IMR-90 (cell line): ENCODE results near the gene DCC. TPM values are rescaled to one million over a fixed set of nuclear protein-coding genes. Genes with fewer than 3 reads are reported as not detected.

ENCODE experiments used
- ATAC-seq: fragments of 200-7000 bp; cut with Tn5 transposase; 2 replicates; pipeline ENCODE4 v1.9.1; 2020; ENCODE audit warnings: low read depth, mild to moderate bottlenecking, moderate library complexity
- BruUV-seq: library from RNA; stranded (reverse); fragments of 400-500 nt; replicated peaks from 2 replicates; lab custom pipeline; 2021; lab: Mats Ljungman, UMichigan
- CTCF ChIA-PET: fragments of 300-600 bp; formaldehyde crosslinking; extraction: SDS; loops from one replicate; lab custom pipeline; 2021; ENCODE audit warnings: antibody characterized with exemption; lab: Yijun Ruan, JAX
- POLR2A ChIA-PET: fragments of 300-600 bp; sonication (Branson Sonifier 250); formaldehyde crosslinking; loops from one replicate; lab custom pipeline; 2022; ENCODE audit warnings: antibody characterized with exemption; ENCODE audit not compliant: unreplicated experiment; lab: Charles Lee
- DNase-seq: peaks from one replicate; pipeline ENCODE4 v3.0.0; 2013
- H2AFZ ChIP-seq: replicated peaks from 2 replicates; pipeline ENCODE3; 2013; ENCODE audit warnings: low read length, mild to moderate bottlenecking; ENCODE audit not compliant: poor library complexity
- H2AK5ac ChIP-seq: 2 replicates; pipeline ENCODE4 v1.6.1; 2013; ENCODE audit warnings: low read depth, low read length, inconsistent platforms
- H2AK9ac ChIP-seq: replicated peaks from 2 replicates; pipeline ENCODE3; 2013; ENCODE audit warnings: mild to moderate bottlenecking, low read depth, low read length, moderate library complexity; ENCODE audit not compliant: poor library complexity
- H2BK120ac ChIP-seq: 2 replicates; pipeline ENCODE4 v1.6.1; 2013; ENCODE audit warnings: low read depth, low read length, inconsistent platforms
- H2BK15ac ChIP-seq: 3 replicates; pipeline ENCODE4 v1.6.1; 2013; ENCODE audit warnings: low read depth, low read length, inconsistent platforms
- H2BK20ac ChIP-seq: 2 replicates; pipeline ENCODE4 v1.6.1; 2013; ENCODE audit warnings: low read depth, mild to moderate bottlenecking, inconsistent platforms, low read length, moderate library complexity
- H2BK5ac ChIP-seq: 2 replicates; pipeline ENCODE4 v1.6.1; 2013; ENCODE audit warnings: mild to moderate bottlenecking, low read depth, low read length, inconsistent platforms; ENCODE audit not compliant: poor library complexity, severe bottlenecking
- H3K14ac ChIP-seq: replicated peaks from 2 replicates; pipeline ENCODE4 v1.6.1; 2013; ENCODE audit warnings: low read depth, low read length, inconsistent platforms
- H3K18ac ChIP-seq: 2 replicates; pipeline ENCODE4 v1.6.1; 2013; ENCODE audit warnings: low read depth, low read length, control low read depth
- H3K23ac ChIP-seq: 2 replicates; pipeline ENCODE4 v1.6.1; 2013; ENCODE audit warnings: low read depth, low read length, inconsistent platforms
- H3K27ac ChIP-seq: 2 replicates; pipeline ENCODE4 v1.5.1; 2013; ENCODE audit warnings: mild to moderate bottlenecking, control low read depth, low read length; ENCODE audit not compliant: insufficient read depth
- H3K27me3 ChIP-seq: 2 replicates; pipeline ENCODE4 v1.6.1; 2013; ENCODE audit warnings: low read length; ENCODE audit not compliant: control insufficient read depth, insufficient read depth
- H3K36me3 ChIP-seq: 2 replicates; pipeline ENCODE4 v1.6.1; 2013; ENCODE audit warnings: low read length, mixed read lengths; ENCODE audit not compliant: control insufficient read depth, insufficient read depth
- H3K4ac ChIP-seq: 2 replicates; pipeline ENCODE4 v1.6.1; 2013; ENCODE audit warnings: low read depth, low read length, inconsistent platforms
- H3K4me1 ChIP-seq: 2 replicates; pipeline ENCODE4 v1.6.1; 2013; ENCODE audit warnings: low read length, mixed read lengths; ENCODE audit not compliant: control insufficient read depth, insufficient read depth
- H3K4me2 ChIP-seq: 2 replicates; pipeline ENCODE4 v1.6.1; 2013; ENCODE audit warnings: low read depth, mild to moderate bottlenecking, control low read depth, low read length, moderate library complexity
- H3K4me3 ChIP-seq: 2 replicates; pipeline ENCODE4 v1.5.1; 2013; ENCODE audit warnings: low read depth, mild to moderate bottlenecking, control low read depth, low read length, moderate library complexity; ENCODE audit not compliant: insufficient read depth
- H3K56ac ChIP-seq: 2 replicates; pipeline ENCODE4 v1.6.1; 2013; ENCODE audit warnings: low read length, inconsistent platforms; ENCODE audit not compliant: insufficient read depth; ENCODE audit errors: extremely low read depth
- H3K79me1 ChIP-seq, 2 experiments: 2 replicates each; pipeline ENCODE4 v1.6.1; 2013; ENCODE audit warnings: low read length in 2 of 2, inconsistent platforms in 1 of 2, low read depth in 1 of 2
- H3K9ac ChIP-seq: 2 replicates; pipeline ENCODE4 v1.6.1; 2013; ENCODE audit warnings: low read depth, low read length, control low read depth
- H3K9me1 ChIP-seq: 2 replicates; pipeline ENCODE4 v1.6.1; 2013; ENCODE audit warnings: low read length, inconsistent platforms; ENCODE audit not compliant: insufficient read depth
- H3K9me3 ChIP-seq: 2 replicates; pipeline ENCODE4 v1.6.1; 2013; ENCODE audit warnings: low read length; ENCODE audit not compliant: control insufficient read depth, insufficient read depth
- H4K20me1 ChIP-seq: 2 replicates; pipeline ENCODE4 v1.6.1; 2013; ENCODE audit warnings: low read length, inconsistent platforms; ENCODE audit not compliant: insufficient read depth
- H4K5ac ChIP-seq: 2 replicates; pipeline ENCODE4 v1.6.1; 2013; ENCODE audit warnings: mild to moderate bottlenecking, low read depth, low read length, control low read depth
- H4K8ac ChIP-seq, 2 experiments: 2 replicates each; pipeline ENCODE4 v1.6.1; 2013; ENCODE audit warnings: low read depth in 2 of 2, low read length in 2 of 2, control low read depth in 1 of 2, inconsistent platforms in 1 of 2
- H4K91ac ChIP-seq: 2 replicates; pipeline ENCODE4 v1.6.1; 2013; ENCODE audit warnings: low read depth, low read length, inconsistent platforms; ENCODE audit not compliant: insufficient read depth
- MXI1 ChIP-seq: IDR thresholded peaks from 2 replicates; pipeline ENCODE4 v1.6.1; 2012; ENCODE audit warnings: low read depth, mild to moderate bottlenecking, low read length, moderate library complexity, borderline replicate concordance
- RAD21 ChIP-seq: IDR thresholded peaks from 2 replicates; pipeline ENCODE4 v1.6.1; 2012; ENCODE audit warnings: low read length, improper control_type of control experiment
- SMC3 ChIP-seq: fragments of 150-350 bp; IDR thresholded peaks from 2 replicates; pipeline ENCODE4 v1.6.1; 2016; ENCODE audit warnings: low read depth, mild to moderate bottlenecking, antibody characterized with exemption, low read length, moderate library complexity
- WGBS, 2 experiments: methylation state at CpG; one replicate each; pipeline versions ENCODE4 v1.1.5 to v1.1.7; 2013; ENCODE audit warnings: missing lambda C conversion rate in 2 of 2; ENCODE audit not compliant: insufficient read length in 1 of 2; ENCODE audit errors: extremely low coverage in 2 of 2; 5-methylcytosine and 5-hydroxymethylcytosine counted together
- dilution Hi-C: fragments of 300-500 bp; cut with HindIII; formaldehyde crosslinking; loops from one replicate; pipeline ENCODE4 v1.14.3; 2018; ENCODE audit warnings: low sequenced_read_pairs; ENCODE audit not compliant: unreplicated experiment
- in situ Hi-C: fragments of 300-500 bp; cut with MboI; formaldehyde crosslinking; loops from 3 replicates; pipeline ENCODE4 v1.14.3; 2019; ENCODE audit warnings: low sequenced_read_pairs, inconsistent platforms, mixed read lengths
- intact Hi-C: fragments of 100-400 bp; cut with micrococcal nuclease; formaldehyde crosslinking; loops from 2 replicates; pipeline ENCODE4 v1.10.0; 2022
- polyA plus RNA-seq, 3 experiments: library from polyadenylated mRNA; depleted of rRNA; stranded (reverse); fragments of >200 nt; gene quantifications; 2 replicates each; pipeline ENCODE4 v1.2.3, GENCODE V29; 2012; ENCODE audit warnings: low replicate concordance in 1 of 3
- total RNA-seq: library from RNA; depleted of rRNA; stranded (reverse); fragments of >200 nt; gene quantifications from 2 replicates; pipeline ENCODE4 v1.2.3, GENCODE V29; 2012
- TF ChIP-seq, protein P1 (sequence below): conservative IDR thresholded peaks from 2 replicates; pipeline ENCODE4 v1.5.1; 2012; ENCODE audit warnings: mild to moderate bottlenecking, low read depth, low read length, improper control_type of control experiment

DCC gene
- total and polyA plus RNA-seq, 2 of the 4 experiments (the other 2 are of a cell fraction), result 0.31 to 0.54 TPM

DNA sequence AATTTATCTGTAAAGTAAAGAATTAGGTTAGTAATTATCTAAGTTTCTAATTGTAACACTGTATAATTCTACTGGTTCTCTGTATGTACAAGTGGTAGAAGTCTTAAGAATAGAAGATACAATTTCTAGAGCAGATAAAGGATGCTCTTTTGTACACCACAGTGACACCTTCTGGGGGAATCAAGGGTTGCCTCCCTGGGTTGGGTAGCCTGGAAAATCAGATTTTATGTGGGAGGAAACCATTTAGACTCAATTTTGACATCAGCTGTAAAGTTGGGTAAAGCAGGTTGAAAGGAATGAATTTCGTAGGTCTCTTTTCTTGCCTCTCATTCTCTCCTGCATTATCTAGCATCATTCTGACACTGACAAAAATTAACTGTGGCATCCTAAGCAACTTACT lies 354.8 kb downstream of the DCC start:
- POLR2A ChIA-PET, result no interaction called here
- H4K20me1 ChIP-seq, result no peaks in the 10 kb centered on the region
- no peak overlapping the region for H2BK5ac ChIP-seq
- H3K23ac ChIP-seq, result no peak overlapping the region
- no peaks in the 10 kb centered on the region for H3K36me3 ChIP-seq
- no peak overlapping the region for H3K27ac ChIP-seq
- no peak for TF ChIP-seq MXI1
- peak; percentile 35; the same call in 1 of the 2 replicates for TF ChIP-seq RAD21
- TF ChIP-seq, protein P1, sequence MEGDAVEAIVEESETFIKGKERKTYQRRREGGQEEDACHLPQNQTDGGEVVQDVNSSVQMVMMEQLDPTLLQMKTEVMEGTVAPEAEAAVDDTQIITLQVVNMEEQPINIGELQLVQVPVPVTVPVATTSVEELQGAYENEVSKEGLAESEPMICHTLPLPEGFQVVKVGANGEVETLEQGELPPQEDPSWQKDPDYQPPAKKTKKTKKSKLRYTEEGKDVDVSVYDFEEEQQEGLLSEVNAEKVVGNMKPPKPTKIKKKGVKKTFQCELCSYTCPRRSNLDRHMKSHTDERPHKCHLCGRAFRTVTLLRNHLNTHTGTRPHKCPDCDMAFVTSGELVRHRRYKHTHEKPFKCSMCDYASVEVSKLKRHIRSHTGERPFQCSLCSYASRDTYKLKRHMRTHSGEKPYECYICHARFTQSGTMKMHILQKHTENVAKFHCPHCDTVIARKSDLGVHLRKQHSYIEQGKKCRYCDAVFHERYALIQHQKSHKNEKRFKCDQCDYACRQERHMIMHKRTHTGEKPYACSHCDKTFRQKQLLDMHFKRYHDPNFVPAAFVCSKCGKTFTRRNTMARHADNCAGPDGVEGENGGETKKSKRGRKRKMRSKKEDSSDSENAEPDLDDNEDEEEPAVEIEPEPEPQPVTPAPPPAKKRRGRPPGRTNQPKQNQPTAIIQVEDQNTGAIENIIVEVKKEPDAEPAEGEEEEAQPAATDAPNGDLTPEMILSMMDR, result peak; percentile 38
- TF ChIP-seq SMC3, result peak; percentile 31; the same call in 1 of the 2 replicates
- no peak overlapping the region for H2AK9ac ChIP-seq
- no peak overlapping the region for H4K5ac ChIP-seq
- CTCF ChIA-PET, result no interaction called here
- H3K4me1 ChIP-seq, result no peaks in the 10 kb centered on the region
- no peak overlapping the region for H4K8ac ChIP-seq
- H2BK120ac ChIP-seq, result no peak overlapping the region
- peaks cover 3% of the 10 kb centered on the region; the same call in 1 of the 2 replicates for H3K9me3 ChIP-seq
- no peak overlapping the region for H2BK15ac ChIP-seq
- no peak overlapping the region for H2AK5ac ChIP-seq
- H2AFZ ChIP-seq, result no peak overlapping the region
- H3K56ac ChIP-seq, result no peak overlapping the region
- in situ Hi-C loops, result loop anchor here (25.0 kb wide), 2 partner anchors 1033 to 1583 kb away; no protein-coding TSS in a partner anchor
- no CpG with 5 or more reads among the region's 1 CpG for WGBS, 2 experiments
- H3K4ac ChIP-seq, result no peak overlapping the region
- H3K9me1 ChIP-seq, result no peaks in the 10 kb centered on the region
- intact Hi-C loops, result no loop called here
- no peak overlapping the region for H4K91ac ChIP-seq
- H3K27me3 ChIP-seq, result no peaks in the 10 kb centered on the region
- no peak overlapping the region for H3K9ac ChIP-seq
- no peak overlapping the region for H2BK20ac ChIP-seq
- H3K4me2 ChIP-seq, result no peak overlapping the region
- no peak overlapping the region for H3K18ac ChIP-seq
- ATAC-seq (peak; percentile 46), DNase-seq (no peak)
- BruUV-seq, result no TSS peak
- no peak overlapping the region for H3K14ac ChIP-seq
- dilution Hi-C loops, result no loop called here
- H3K4me3 ChIP-seq, result no peak overlapping the region
- H3K79me1 ChIP-seq, result no peaks in the 10 kb centered on the region
